GM12878 (cell line): ENCODE measurements around the gene SLC12A5.

Experiments
- CBX3 ChIP-seq: fragments of 200-600 bp; sonication (generic); IDR thresholded peaks from 2 replicates; pipeline ENCODE4 v1.6.1; 2016; ENCODE audit warnings: low read depth, borderline replicate concordance
- CHD4 ChIP-seq: fragments of 200-600 bp; sonication (generic); IDR thresholded peaks from 2 replicates; pipeline ENCODE4 v1.6.1; 2016; ENCODE audit warnings: mild to moderate bottlenecking
- CTCF ChIP-seq, 3 experiments: IDR thresholded peaks in 2 of 3; conservative IDR thresholded peaks in 1 of 3; 2 replicates each; pipeline ENCODE4 v1.5.1; 2011; ENCODE audit warnings: low read depth in 3 of 3, low read length in 3 of 3, mild to moderate bottlenecking in 3 of 3, control low read depth in 2 of 3, moderate library complexity in 2 of 3, inconsistent platforms in 1 of 3, mixed read lengths in 1 of 3; ENCODE audit not compliant: control insufficient read depth in 2 of 3, insufficient read depth in 1 of 3; ENCODE audit errors: extremely low read depth in 1 of 3
- KAT2A ChIP-seq: conservative IDR thresholded peaks from 2 replicates; pipeline ENCODE4 v1.6.1; 2011; ENCODE audit warnings: low read depth, low read length; ENCODE audit not compliant: control insufficient read depth
- MTA2 ChIP-seq: fragments of 450-650 bp; IDR thresholded peaks from 2 replicates; pipeline ENCODE4 v1.6.1; 2016; ENCODE audit warnings: low read depth, mild to moderate bottlenecking, moderate library complexity
- SIN3A ChIP-seq: IDR thresholded peaks from 2 replicates; pipeline ENCODE4 v1.6.1; 2012; ENCODE audit warnings: low read depth, low read length, improper control_type of control experiment
- TAF1 ChIP-seq: IDR thresholded peaks from 2 replicates; pipeline ENCODE4 v1.6.1; 2011; ENCODE audit warnings: mild to moderate bottlenecking, low read depth, low read length, borderline replicate concordance

GRCh38 chr20:46063151-46063550 lies 34.1 kb downstream of the SLC12A5 start:
- TF ChIP-seq MTA2 (no peak), CTCF (IDR thresholded peaks at IDR 0.05 in 2 of 3, conservative IDR thresholded peaks at IDR 0.05 in 1 of 3; ENCODE audit: control insufficient read depth in 2 of 3, extremely low read depth in 1 of 3, insufficient read depth in 1 of 3, low read depth in 3 of 3, low read length in 3 of 3) (no peak), KAT2A (no peak), CHD4 (no peak), CBX3 (no peak), SIN3A (no peak), TAF1 (no peak)
